ENCODE measurements around the gene NACC1.

GRCh38 chr19:13093407-13094105 is 24.5 kb upstream of the NACC1 start:
- TF ChIP-seq EP300 (IDR thresholded peaks at IDR 0.05) (no peak), POLR2A (IDR thresholded peaks at IDR 0.05) (peak; percentile 19), CTCF (IDR thresholded peaks at IDR 0.05) (peak; percentile 94 to 97 (median 97))

Measured in ovary (tissue), 3 donors.